Measurements from ENCODE around the gene INPP5A.

DNA sequence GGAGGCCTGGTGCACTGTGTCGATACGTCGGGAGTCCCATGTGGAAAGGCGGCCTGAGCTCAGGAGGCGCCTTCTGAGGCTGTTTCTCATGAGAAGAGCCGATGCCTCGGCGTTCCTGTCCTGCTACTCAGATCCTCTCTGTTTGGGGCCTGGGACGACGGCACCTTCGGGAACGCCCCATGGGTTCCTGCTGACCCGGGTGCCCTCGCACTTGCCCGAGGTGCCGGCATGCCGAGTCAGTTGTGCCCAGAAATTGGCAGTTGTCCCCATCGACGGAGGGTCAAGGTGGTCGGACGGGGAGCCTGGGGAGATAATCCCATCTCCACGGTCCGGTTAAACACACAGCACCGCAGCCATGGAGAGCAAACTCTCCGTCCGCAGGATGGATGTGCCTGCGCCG is 215.4 kb downstream of the INPP5A start:
- TF ChIP-seq YBX1 (IDR thresholded peaks at IDR 0.05): no peak
- TF ChIP-seq CBX3 (IDR thresholded peaks at IDR 0.05; ENCODE audit: borderline replicate concordance, low read depth): no peak
- no peak for TF ChIP-seq FOS (IDR thresholded peaks at IDR 0.05; ENCODE audit: borderline replicate concordance, extremely low read depth, insufficient read length)
- TF ChIP-seq, protein P1, sequence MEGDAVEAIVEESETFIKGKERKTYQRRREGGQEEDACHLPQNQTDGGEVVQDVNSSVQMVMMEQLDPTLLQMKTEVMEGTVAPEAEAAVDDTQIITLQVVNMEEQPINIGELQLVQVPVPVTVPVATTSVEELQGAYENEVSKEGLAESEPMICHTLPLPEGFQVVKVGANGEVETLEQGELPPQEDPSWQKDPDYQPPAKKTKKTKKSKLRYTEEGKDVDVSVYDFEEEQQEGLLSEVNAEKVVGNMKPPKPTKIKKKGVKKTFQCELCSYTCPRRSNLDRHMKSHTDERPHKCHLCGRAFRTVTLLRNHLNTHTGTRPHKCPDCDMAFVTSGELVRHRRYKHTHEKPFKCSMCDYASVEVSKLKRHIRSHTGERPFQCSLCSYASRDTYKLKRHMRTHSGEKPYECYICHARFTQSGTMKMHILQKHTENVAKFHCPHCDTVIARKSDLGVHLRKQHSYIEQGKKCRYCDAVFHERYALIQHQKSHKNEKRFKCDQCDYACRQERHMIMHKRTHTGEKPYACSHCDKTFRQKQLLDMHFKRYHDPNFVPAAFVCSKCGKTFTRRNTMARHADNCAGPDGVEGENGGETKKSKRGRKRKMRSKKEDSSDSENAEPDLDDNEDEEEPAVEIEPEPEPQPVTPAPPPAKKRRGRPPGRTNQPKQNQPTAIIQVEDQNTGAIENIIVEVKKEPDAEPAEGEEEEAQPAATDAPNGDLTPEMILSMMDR (IDR thresholded peaks at IDR 0.05 in 2 of 3, conservative IDR thresholded peaks at IDR 0.05 in 1 of 3; ENCODE audit: control insufficient read depth in 2 of 3, extremely low read depth in 1 of 3, insufficient read depth in 1 of 3, low read depth in 3 of 3, low read length in 3 of 3): no peak
- TF ChIP-seq EP300 (IDR thresholded peaks at IDR 0.05; ENCODE audit: borderline replicate concordance in 1 of 2, control insufficient read depth in 1 of 2, low read depth in 2 of 2, low read length in 2 of 2): no peak
- TF ChIP-seq SREBF1 (IDR thresholded peaks at IDR 0.05; ENCODE audit: low read length): no peak
- TF ChIP-seq GABPA (IDR thresholded peaks at IDR 0.05; ENCODE audit: low read depth): no peak
- no peak for TF ChIP-seq PAX8 (IDR thresholded peaks at IDR 0.05)
- TF ChIP-seq RFX5 (IDR thresholded peaks at IDR 0.05; ENCODE audit: low read depth, low read length): no peak

All from GM12878 (cell line).